Effector memory CD4-positive, alpha-beta T cell (primary cell): ENCODE results near the gene QRICH2.
"Not testable (repeated sequence)": the region's sequence is repeated elsewhere in the genome, so short reads cannot be mapped to it uniquely, and the experiment has no call there.

ENCODE experiments used
- DNase-seq, 3 donors: peaks; one replicate each; pipeline ENCODE4 v3.0.0-alpha.2; 2020
- H3K27ac ChIP-seq: 2 replicates; pipeline ENCODE4 v1.7.0; 2013; ENCODE audit warnings: mild to moderate bottlenecking, low read length, moderate library complexity; ENCODE audit not compliant: insufficient read depth, poor library complexity, severe bottlenecking
- H3K27me3 ChIP-seq: replicated peaks from 2 replicates; pipeline ENCODE4 v1.7.0; 2013; ENCODE audit warnings: mild to moderate bottlenecking, low read length; ENCODE audit not compliant: insufficient read depth, control insufficient read depth, poor library complexity, severe bottlenecking
- H3K36me3 ChIP-seq: 2 replicates; pipeline ENCODE4 v1.7.0; 2013; ENCODE audit warnings: mild to moderate bottlenecking, low read length, moderate library complexity; ENCODE audit not compliant: control insufficient read depth, insufficient read depth
- H3K4me1 ChIP-seq: 2 replicates; pipeline ENCODE4 v1.7.0; 2013; ENCODE audit warnings: low read length, mild to moderate bottlenecking; ENCODE audit not compliant: control insufficient read depth, insufficient read depth, poor library complexity, severe bottlenecking
- H3K4me3 ChIP-seq: 2 replicates; pipeline ENCODE4 v1.7.0; 2013; ENCODE audit warnings: low read length, low read depth, mild to moderate bottlenecking; ENCODE audit not compliant: insufficient read depth, poor library complexity, severe bottlenecking
- H3K9me3 ChIP-seq: 2 replicates; pipeline ENCODE4 v1.7.0; 2013; ENCODE audit warnings: mild to moderate bottlenecking, low read length, moderate library complexity; ENCODE audit not compliant: control insufficient read depth

QRICH2 gene

GRCh38 chr17:76247304-76247703 lies 60.8 kb downstream of the QRICH2 start:
- H3K9me3 ChIP-seq: no peaks in the 10 kb centered on the region
- H3K4me3 ChIP-seq: no peak overlapping the region
- peaks cover 39% of the 10 kb centered on the region for H3K4me1 ChIP-seq
- no peak overlapping the region for H3K27ac ChIP-seq
- no peaks in the 10 kb centered on the region for H3K36me3 ChIP-seq
- no peaks in the 10 kb centered on the region for H3K27me3 ChIP-seq
- no peak for DNase-seq

DNA sequence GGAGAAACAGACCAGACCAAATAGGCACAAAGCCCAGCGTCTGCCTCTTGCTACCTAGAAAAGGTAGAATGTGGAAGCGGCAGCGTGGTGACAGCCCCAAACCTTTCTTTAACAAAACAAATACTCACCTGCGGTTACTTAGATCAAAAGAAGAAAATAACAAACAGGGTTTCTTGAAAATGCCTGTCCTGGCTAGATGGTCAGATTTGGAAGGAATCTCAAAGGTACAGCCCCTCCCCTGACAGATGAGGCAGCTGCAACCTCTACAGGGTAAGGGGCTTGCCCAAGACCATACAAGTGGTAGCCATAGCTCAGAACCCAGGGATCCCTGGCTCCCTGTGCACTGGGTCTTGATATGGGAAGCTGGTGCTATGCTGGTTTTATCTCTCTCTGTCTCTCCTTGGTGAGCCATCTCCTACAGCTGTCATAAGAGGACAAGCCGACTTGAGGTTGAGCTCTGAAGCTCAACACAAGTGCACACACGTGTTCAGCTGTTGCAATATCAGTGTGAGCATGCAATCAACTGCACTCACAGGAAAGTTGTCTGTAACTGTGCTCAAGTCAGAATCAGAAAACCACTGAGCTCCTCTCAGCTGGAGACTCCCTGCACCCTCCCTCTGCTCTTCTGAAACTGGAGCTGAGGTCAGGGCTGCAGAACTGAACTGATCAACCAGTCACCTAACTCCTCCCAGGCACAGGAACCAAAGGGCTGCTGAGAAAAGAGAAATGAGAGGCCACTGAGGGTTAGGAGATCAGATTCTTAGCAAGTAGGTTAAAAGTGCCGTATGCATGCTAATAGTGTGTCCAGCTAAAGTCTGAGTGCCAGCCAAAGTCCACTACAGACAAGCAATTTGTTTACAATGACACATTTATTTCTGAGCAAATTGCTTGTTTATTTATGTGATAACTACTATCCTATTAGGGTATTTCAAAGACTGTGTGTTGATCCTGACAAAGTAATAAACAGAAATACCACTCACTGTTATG lies 61.7 kb downstream of the QRICH2 start:
- Histone ChIP-seq H3K36me3 (no peaks in the 10 kb centered on the region), H3K9me3 (no peaks in the 10 kb centered on the region), H3K27me3 (no peaks in the 10 kb centered on the region), H3K4me1 (peaks cover 36% of the 10 kb centered on the region), H3K4me3 (no peak overlapping the region), H3K27ac (peak overlapping the region; percentile 50)
- DNase-seq: no peak

GRCh38 chr17:76244721-76245120 lies 63.4 kb downstream of the QRICH2 start:
- H3K36me3 ChIP-seq, H3K27me3 ChIP-seq, H3K9me3 ChIP-seq, DNase-seq, H3K27ac ChIP-seq, H3K4me3 ChIP-seq: not testable (repeated sequence)
- H3K4me1 ChIP-seq: peaks cover 44% of the 10 kb centered on the region

GRCh38 chr17:76243826-76244679 lies 64.0 kb downstream of the QRICH2 start:
- no peak for DNase-seq
- no peaks in the 10 kb centered on the region for H3K36me3 ChIP-seq
- no peak overlapping the region for H3K27ac ChIP-seq
- no peak overlapping the region for H3K4me3 ChIP-seq
- H3K4me1 ChIP-seq: peaks cover 48% of the 10 kb centered on the region
- no peaks in the 10 kb centered on the region for H3K27me3 ChIP-seq
- no peaks in the 10 kb centered on the region for H3K9me3 ChIP-seq

GRCh38 chr17:76241691-76242255 lies 66.3 kb downstream of the QRICH2 start:
- Histone ChIP-seq H3K27me3 (no peaks in the 10 kb centered on the region), H3K4me1 (peaks cover 49% of the 10 kb centered on the region), H3K27ac (no peak overlapping the region), H3K9me3 (no peaks in the 10 kb centered on the region), H3K36me3 (no peaks in the 10 kb centered on the region), H3K4me3 (no peak overlapping the region)
- DNase-seq: no peak

- Histone ChIP-seq H3K27ac (peak overlapping the region; percentile 61), H3K27me3 (no peaks in the 10 kb centered on the region), H3K9me3 (no peaks in the 10 kb centered on the region), H3K4me3 (peak overlapping the region; percentile 86), H3K36me3 (no peaks in the 10 kb centered on the region), H3K4me1 (peaks cover 44% of the 10 kb centered on the region)
- no peak for DNase-seq
Measured at GRCh38 chr17:76241204-76241538, 66.9 kb downstream of the QRICH2 start.

- Histone ChIP-seq H3K36me3 (no peaks in the 10 kb centered on the region), H3K4me1 (peaks cover 38% of the 10 kb centered on the region), H3K4me3 (peak within 1 kb of the TSS; percentile 86), H3K27me3 (no peaks in the 10 kb centered on the region), H3K27ac (peak within 1 kb of the TSS; percentile 61), H3K9me3 (no peaks in the 10 kb centered on the region)
- peak; percentile 59 to 71 (median 61) for DNase-seq
Measured at GRCh38 chr17:76240461-76241203, 67.4 kb downstream of the QRICH2 start, which contains the start of gene RNF157. TSS of gene RNF157 (minus strand) at chr17:76240493. CDS start at chr17:76240240, 253 bp downstream.

- peak overlapping the region; percentile 64 for H3K4me3 ChIP-seq
- no peaks in the 10 kb centered on the region for H3K36me3 ChIP-seq
- DNase-seq: no peak
- H3K27me3 ChIP-seq: no peaks in the 10 kb centered on the region
- no peaks in the 10 kb centered on the region for H3K9me3 ChIP-seq
- peak overlapping the region; percentile 56 for H3K27ac ChIP-seq
- peaks cover 30% of the 10 kb centered on the region for H3K4me1 ChIP-seq
Measured at GRCh38 chr17:76239538-76240274, 68.4 kb downstream of the QRICH2 start.
